ENCODE results near the gene PARP8.
"Not testable (repeated sequence)": the region's sequence is repeated elsewhere in the genome, so short reads cannot be mapped to it uniquely, and the experiment has no call there.

GRCh38 chr5:50694626-50695025, 28.2 kb downstream of the PARP8 start:
- TF ChIP-seq, protein P1, sequence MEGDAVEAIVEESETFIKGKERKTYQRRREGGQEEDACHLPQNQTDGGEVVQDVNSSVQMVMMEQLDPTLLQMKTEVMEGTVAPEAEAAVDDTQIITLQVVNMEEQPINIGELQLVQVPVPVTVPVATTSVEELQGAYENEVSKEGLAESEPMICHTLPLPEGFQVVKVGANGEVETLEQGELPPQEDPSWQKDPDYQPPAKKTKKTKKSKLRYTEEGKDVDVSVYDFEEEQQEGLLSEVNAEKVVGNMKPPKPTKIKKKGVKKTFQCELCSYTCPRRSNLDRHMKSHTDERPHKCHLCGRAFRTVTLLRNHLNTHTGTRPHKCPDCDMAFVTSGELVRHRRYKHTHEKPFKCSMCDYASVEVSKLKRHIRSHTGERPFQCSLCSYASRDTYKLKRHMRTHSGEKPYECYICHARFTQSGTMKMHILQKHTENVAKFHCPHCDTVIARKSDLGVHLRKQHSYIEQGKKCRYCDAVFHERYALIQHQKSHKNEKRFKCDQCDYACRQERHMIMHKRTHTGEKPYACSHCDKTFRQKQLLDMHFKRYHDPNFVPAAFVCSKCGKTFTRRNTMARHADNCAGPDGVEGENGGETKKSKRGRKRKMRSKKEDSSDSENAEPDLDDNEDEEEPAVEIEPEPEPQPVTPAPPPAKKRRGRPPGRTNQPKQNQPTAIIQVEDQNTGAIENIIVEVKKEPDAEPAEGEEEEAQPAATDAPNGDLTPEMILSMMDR (IDR thresholded peaks at IDR 0.05), result not testable (repeated sequence)
- not testable (repeated sequence) for TF ChIP-seq POLR2A (IDR thresholded peaks at IDR 0.05)
